GM12878 (cell line): ENCODE measurements around the gene DNAH11. TPM values are rescaled to one million over a fixed set of nuclear protein-coding genes. Genes with fewer than 3 reads are reported as not detected.

Source experiments
- ATAC-seq: fragments of 200-7000 bp; cut with Tn5 transposase; 3 replicates; pipeline ENCODE4 v1.9.1; 2020; ENCODE audit warnings: mild to moderate bottlenecking, moderate library complexity
- BruUV-seq: library from RNA; stranded (reverse); fragments of 400-500 nt; replicated peaks from 2 replicates; lab custom pipeline; 2021; lab: Mats Ljungman, UMichigan
- CTCF ChIA-PET: fragments of 300-600 bp; sonication (Branson Sonifier 250); formaldehyde crosslinking; extraction: SDS; loops from one replicate; lab custom pipeline; 2021; ENCODE audit warnings: inconsistent platforms; lab: Yijun Ruan, JAX
- POLR2A ChIA-PET: fragments of 350-600 bp; formaldehyde crosslinking; extraction: SDS; loops from one replicate; lab custom pipeline; 2021; ENCODE audit warnings: inconsistent platforms; lab: Charles Lee
- RAD21 ChIA-PET: fragments of 300-600 bp; sonication (Branson Sonifier 250); formaldehyde crosslinking; loops from one replicate; lab custom pipeline; 2023; ENCODE audit warnings: antibody characterized with exemption; ENCODE audit not compliant: unreplicated experiment; lab: Charles Lee
- SMC1A ChIA-PET: fragments of 300-600 bp; sonication (Branson Sonifier 250); formaldehyde crosslinking; loops from one replicate; lab custom pipeline; 2023; ENCODE audit not compliant: unreplicated experiment, uncharacterized antibody; lab: Charles Lee
- DNase-seq: peaks from one replicate; pipeline ENCODE4 v3.0.0-alpha.2; 2011; ENCODE audit warnings: low read depth, low spot score
- FAIRE-seq: peaks from 3 replicates; lab custom pipeline; 2011; peaks lifted over from hg19 to GRCh38; lab: Jason Lieb, UNC
- H2AFZ ChIP-seq: 2 replicates; pipeline ENCODE4 v1.6.0; 2011; ENCODE audit warnings: low read depth, low read length, control low read depth; ENCODE audit not compliant: control insufficient read depth
- H3K27ac ChIP-seq: 2 replicates; pipeline ENCODE4 v1.5.1; 2011; ENCODE audit warnings: control low read depth; ENCODE audit not compliant: control insufficient read depth, insufficient read depth
- H3K27me3 ChIP-seq, 2 experiments: replicated peaks in 1 of 2; 2 replicates each; pipeline versions ENCODE4 v1.6.0 to v1.6.1; 2011; ENCODE audit warnings: low read length in 1 of 2; ENCODE audit not compliant: control insufficient read depth in 2 of 2, insufficient read depth in 2 of 2
- H3K36me3 ChIP-seq, 2 experiments: 2 replicates each; pipeline ENCODE4 v1.5.1; 2011; ENCODE audit warnings: low read length in 1 of 2; ENCODE audit not compliant: control insufficient read depth in 2 of 2, insufficient read depth in 2 of 2
- H3K4me1 ChIP-seq: 2 replicates; pipeline ENCODE4 v1.6.1; 2011; ENCODE audit warnings: mild to moderate bottlenecking, low read length, moderate library complexity, mixed read lengths; ENCODE audit not compliant: control insufficient read depth, insufficient read depth
- H3K4me2 ChIP-seq: 2 replicates; pipeline ENCODE4 v1.6.0; 2011; ENCODE audit warnings: control low read depth; ENCODE audit not compliant: control insufficient read depth, insufficient read depth
- H3K4me3 ChIP-seq: fragments of 200-600 bp; sonication (generic); 2 replicates; pipeline ENCODE4 v1.5.1; 2016
- H3K79me2 ChIP-seq: 2 replicates; pipeline ENCODE4 v1.6.0; 2011; ENCODE audit warnings: low read length; ENCODE audit not compliant: control insufficient read depth, insufficient read depth
- H3K9ac ChIP-seq: 2 replicates; pipeline ENCODE4 v1.8.0; 2011; ENCODE audit warnings: low read length, control low read depth, mixed read lengths; ENCODE audit not compliant: control insufficient read depth, insufficient read depth
- H3K9me3 ChIP-seq: replicated peaks from 3 replicates; pipeline ENCODE4 v1.5.1; 2011; ENCODE audit warnings: mild to moderate bottlenecking, low read length; ENCODE audit not compliant: control insufficient read depth, insufficient read depth
- H4K20me1 ChIP-seq: 2 replicates; pipeline ENCODE4 v1.6.0; 2011; ENCODE audit not compliant: control insufficient read depth, insufficient read depth
- BCL11A ChIP-seq: IDR thresholded peaks from 2 replicates; pipeline ENCODE4 v1.6.1; 2011; ENCODE audit warnings: low read depth, low read length
- BCL3 ChIP-seq: IDR thresholded peaks from 2 replicates; pipeline ENCODE4 v1.6.1; 2011; ENCODE audit warnings: borderline replicate concordance, low read depth, mild to moderate bottlenecking, moderate library complexity, low read length; ENCODE audit not compliant: insufficient read depth, poor library complexity, severe bottlenecking
- CREB1 ChIP-seq: IDR thresholded peaks from 2 replicates; pipeline ENCODE4 v1.6.1; 2012; ENCODE audit warnings: low read depth, mild to moderate bottlenecking, inconsistent platforms
- E4F1 ChIP-seq: fragments of 450-650 bp; IDR thresholded peaks from 2 replicates; pipeline ENCODE4 v1.6.1; 2018; ENCODE audit warnings: borderline replicate concordance, mild to moderate bottlenecking; ENCODE audit not compliant: partially characterized antibody
- STAT3 ChIP-seq: IDR thresholded peaks from 2 replicates; pipeline ENCODE4 v1.6.1; 2011; ENCODE audit warnings: low read depth, low read length, improper control_type of control experiment
- ZBTB40 ChIP-seq: fragments of 450-650 bp; IDR thresholded peaks from 2 replicates; pipeline ENCODE4 v1.6.1; 2016; ENCODE audit warnings: mild to moderate bottlenecking, moderate library complexity, borderline replicate concordance
- WGBS: methylation state at CpG from one replicate; pipeline ENCODE4 v1.1.6; 2016; ENCODE audit warnings: low lambda C conversion rate; ENCODE audit not compliant: insufficient replicate concordance, insufficient coverage; ENCODE audit errors: missing lambda C conversion rate; 5-methylcytosine and 5-hydroxymethylcytosine counted together
- in situ Hi-C: fragments of 300-500 bp; cut with MboI; formaldehyde crosslinking; loops from 9 replicates; pipeline ENCODE4 v1.14.3; 2018; ENCODE audit warnings: mixed read lengths
- intact Hi-C: fragments of 100-400 bp; cut with micrococcal nuclease; formaldehyde crosslinking; loops from one replicate; pipeline ENCODE4 v1.14.2; 2022; ENCODE audit not compliant: unreplicated experiment
- polyA plus RNA-seq, 11 experiments: library from polyadenylated mRNA; depleted of rRNA in 4 of 11; unstranded in 6 of 11; stranded (reverse) in 5 of 11; fragments of >200 nt; fragmentation: Nextera tagmentation in 4 of 11; fragmentation: Illumina TruSeq in 1 of 11; extraction: Ambion mirVana in 4 of 11; extraction: Trizol in 1 of 11; gene quantifications; 1 replicate in 1 of 11; 2 replicates in 10 of 11; pipeline versions ENCODE4 v1.2.1 to v1.2.3, GENCODE V29; 2011 to 2016; ENCODE audit warnings: inconsistent platforms in 2 of 11, missing spikeins in 2 of 11, low read depth in 1 of 11
- total RNA-seq, 4 experiments: library from RNA; depleted of rRNA in 3 of 4; stranded (reverse); fragments of >200 nt in 3 of 4; fragmentation: Illumina TruSeq in 1 of 4; extraction: Trizol in 1 of 4; gene quantifications; 2 replicates each; pipeline versions ENCODE4 v1.2.1 to v1.2.3, GENCODE V29; 2013 to 2021
- TF ChIP-seq, protein P1 (sequence below): fragments of 450-650 bp; formaldehyde crosslinking; IDR thresholded peaks from 2 replicates; pipeline ENCODE4 v1.5.0; 2022; ENCODE audit warnings: mild to moderate bottlenecking, missing genetic modification characterization

The DNAH11 gene
- total and polyA plus RNA-seq, 10 of the 15 experiments (the other 5 are each of a cell fraction or from before 2014, with no cell fraction given), result 0.03 to 0.56 (median 0.10) TPM

GRCh38 chr7:21708096-21708495 is 165.3 kb downstream of the DNAH11 start (continued):
- no peak for TF ChIP-seq ZBTB40
- TF ChIP-seq CREB1, result no peak
- TF ChIP-seq E4F1, result no peak
- TF ChIP-seq, all 136 proteins: peak for 0

DNA sequence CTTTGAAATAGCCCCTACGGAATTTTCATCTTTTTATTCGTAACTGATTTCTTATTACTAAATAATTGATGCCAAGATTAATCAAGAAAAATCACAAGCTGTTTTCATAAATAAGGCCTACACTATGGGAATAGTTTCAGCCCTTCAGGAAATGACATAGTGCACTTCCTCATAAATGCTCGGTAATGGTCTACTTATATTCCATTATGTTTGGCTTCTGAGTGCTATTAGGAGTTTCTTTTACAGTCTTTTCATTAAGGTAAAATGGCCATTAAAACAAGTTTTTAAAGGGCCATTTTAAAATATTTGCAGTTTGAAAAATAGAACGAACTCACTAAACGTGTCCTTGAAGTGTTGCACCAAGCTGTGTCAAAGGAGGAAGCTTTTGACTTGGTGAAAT is 174.5 kb downstream of the DNAH11 start:
- H3K4me3 ChIP-seq, result no peak overlapping the region
- CTCF ChIA-PET, result no interaction called here
- TF ChIP-seq BCL3 (no peak), BCL11A (no peak), STAT3 (no peak)
- TF ChIP-seq, protein P1, sequence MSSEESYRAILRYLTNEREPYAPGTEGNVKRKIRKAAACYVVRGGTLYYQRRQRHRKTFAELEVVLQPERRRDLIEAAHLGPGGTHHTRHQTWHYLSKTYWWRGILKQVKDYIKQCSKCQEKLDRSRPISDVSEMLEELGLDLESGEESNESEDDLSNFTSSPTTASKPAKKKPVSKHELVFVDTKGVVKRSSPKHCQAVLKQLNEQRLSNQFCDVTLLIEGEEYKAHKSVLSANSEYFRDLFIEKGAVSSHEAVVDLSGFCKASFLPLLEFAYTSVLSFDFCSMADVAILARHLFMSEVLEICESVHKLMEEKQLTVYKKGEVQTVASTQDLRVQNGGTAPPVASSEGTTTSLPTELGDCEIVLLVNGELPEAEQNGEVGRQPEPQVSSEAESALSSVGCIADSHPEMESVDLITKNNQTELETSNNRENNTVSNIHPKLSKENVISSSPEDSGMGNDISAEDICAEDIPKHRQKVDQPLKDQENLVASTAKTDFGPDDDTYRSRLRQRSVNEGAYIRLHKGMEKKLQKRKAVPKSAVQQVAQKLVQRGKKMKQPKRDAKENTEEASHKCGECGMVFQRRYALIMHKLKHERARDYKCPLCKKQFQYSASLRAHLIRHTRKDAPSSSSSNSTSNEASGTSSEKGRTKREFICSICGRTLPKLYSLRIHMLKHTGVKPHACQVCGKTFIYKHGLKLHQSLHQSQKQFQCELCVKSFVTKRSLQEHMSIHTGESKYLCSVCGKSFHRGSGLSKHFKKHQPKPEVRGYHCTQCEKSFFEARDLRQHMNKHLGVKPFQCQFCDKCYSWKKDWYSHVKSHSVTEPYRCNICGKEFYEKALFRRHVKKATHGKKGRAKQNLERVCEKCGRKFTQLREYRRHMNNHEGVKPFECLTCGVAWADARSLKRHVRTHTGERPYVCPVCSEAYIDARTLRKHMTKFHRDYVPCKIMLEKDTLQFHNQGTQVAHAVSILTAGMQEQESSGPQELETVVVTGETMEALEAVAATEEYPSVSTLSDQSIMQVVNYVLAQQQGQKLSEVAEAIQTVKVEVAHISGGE (CRISPR knock-in tag), result no peak
- intact Hi-C loops (no loop called here), in situ Hi-C loops (no loop called here)
- ATAC-seq (no peak), FAIRE-seq (no peak), DNase-seq (no peak)
- no peak overlapping the region for H2AFZ ChIP-seq
- BruUV-seq, result no TSS peak
- WGBS, result 1% methylated on average over 5 of the region's 5 CpGs
- no peak overlapping the region for H3K27ac ChIP-seq
- H3K27me3 ChIP-seq, result no peaks in the 10 kb centered on the region; a peak in 1 of 4 replicates
- H3K4me1 ChIP-seq, result no peaks in the 10 kb centered on the region
- H3K9ac ChIP-seq, result no peak overlapping the region
- no peaks in the 10 kb centered on the region for H3K79me2 ChIP-seq
- no peaks in the 10 kb centered on the region for H3K36me3 ChIP-seq
- SMC1A ChIA-PET, result no interaction called here
- RAD21 ChIA-PET, result no interaction called here
- no peaks in the 10 kb centered on the region for H3K9me3 ChIP-seq
- H3K4me2 ChIP-seq, result no peak overlapping the region
- POLR2A ChIA-PET, result no interaction called here
- H4K20me1 ChIP-seq, result no peaks in the 10 kb centered on the region
